K562 (cell line): ENCODE data around the gene ADSS2. TPM values are rescaled to one million over a fixed set of nuclear protein-coding genes. Genes with fewer than 3 reads are reported as not detected.

Experiments used
- ATF1 ChIP-seq, 2 experiments: fragments of 450-650 bp in 1 of 2; IDR thresholded peaks; 2 replicates each; pipeline ENCODE4 v1.6.1; 2016; ENCODE audit warnings: missing compliant biosample characterization in 1 of 2, missing genetic modification characterization in 1 of 2
- ATF7 ChIP-seq: fragments of 450-650 bp; IDR thresholded peaks from 2 replicates; pipeline ENCODE4 v1.7.1; 2014; ENCODE audit warnings: mild to moderate bottlenecking, moderate library complexity
- BRD9 ChIP-seq: fragments of 450-650 bp; IDR thresholded peaks from 2 replicates; pipeline ENCODE4 v1.6.1; 2018; ENCODE audit warnings: low read depth; ENCODE audit not compliant: partially characterized antibody
- CLOCK ChIP-seq: fragments of 250-450 bp; sonication (Bioruptor Pico); IDR thresholded peaks from 2 replicates; pipeline ENCODE4 v1.4.0; 2020; ENCODE audit warnings: mild to moderate bottlenecking, moderate library complexity, borderline replicate concordance
- E4F1 ChIP-seq: fragments of 250-450 bp; sonication (Bioruptor Pico); IDR thresholded peaks from 2 replicates; pipeline ENCODE4 v1.5.0; 2021; ENCODE audit warnings: mild to moderate bottlenecking, borderline replicate concordance
- FOSL1 ChIP-seq: fragments of 200-800 bp; sonication (Bioruptor generic); conservative IDR thresholded peaks from 2 replicates; pipeline ENCODE4 v1.6.1; 2016; ENCODE audit warnings: missing genetic modification characterization, missing compliant biosample characterization
- FOXA3 ChIP-seq, 2 experiments: fragments of 450-650 bp in 1 of 2; sonication (generic) in 1 of 2; formaldehyde crosslinking; IDR thresholded peaks in 1 of 2; conservative IDR thresholded peaks in 1 of 2; 2 replicates each; pipeline versions ENCODE4 v1.4.0 to v1.8.0; 2020 to 2022; ENCODE audit warnings: mild to moderate bottlenecking in 2 of 2, missing genetic modification reagents in 1 of 2
- HDAC1 ChIP-seq, 2 experiments: fragments of 450-650 bp; IDR thresholded peaks; 2 replicates each; pipeline ENCODE4 v1.6.1; 2016 to 2017; ENCODE audit warnings: inconsistent platforms in 1 of 2, mild to moderate bottlenecking in 1 of 2, moderate library complexity in 1 of 2
- HDAC3 ChIP-seq: fragments of 450-650 bp; IDR thresholded peaks from 2 replicates; pipeline ENCODE4 v1.6.1; 2018; ENCODE audit warnings: borderline replicate concordance, mild to moderate bottlenecking, moderate library complexity; ENCODE audit not compliant: partially characterized antibody
- HDAC8 ChIP-seq: fragments of 450-650 bp; IDR thresholded peaks from 2 replicates; pipeline ENCODE4 v1.6.1; 2016; ENCODE audit warnings: mild to moderate bottlenecking, missing genetic modification characterization, moderate library complexity, missing compliant biosample characterization
- HNRNPL ChIP-seq: fragments of 200-400 bp; formaldehyde crosslinking; IDR thresholded peaks from 2 replicates; pipeline ENCODE4 v1.6.1; 2017; ENCODE audit warnings: low read depth, mild to moderate bottlenecking, low read length
- MEIS2 ChIP-seq: fragments of 450-650 bp; IDR thresholded peaks from 2 replicates; pipeline ENCODE4 v1.6.1; 2014; ENCODE audit warnings: mild to moderate bottlenecking; ENCODE audit not compliant: partially characterized antibody
- NCOA1 ChIP-seq: fragments of 450-650 bp; IDR thresholded peaks from 2 replicates; pipeline ENCODE4 v1.6.1; 2016; ENCODE audit warnings: low read depth
- POLR2A ChIP-seq: fragments of 450-650 bp; conservative IDR thresholded peaks from 2 replicates; pipeline ENCODE4 v1.6.1; 2016
- POU5F1 ChIP-seq: fragments of 150-350 bp; IDR thresholded peaks from 2 replicates; pipeline ENCODE4 v1.6.1; 2014; ENCODE audit warnings: borderline replicate concordance, low read length, low read depth, mild to moderate bottlenecking; ENCODE audit not compliant: partially characterized antibody
- RAD21 ChIP-seq, 2 experiments: fragments of 250-450 bp in 1 of 2; fragments of 450-650 bp in 1 of 2; sonication (Bioruptor Pico) in 1 of 2; formaldehyde crosslinking in 1 of 2; IDR thresholded peaks in 1 of 2; conservative IDR thresholded peaks in 1 of 2; 2 replicates each; pipeline versions ENCODE4 v1.4.0 to v1.8.0; 2020 to 2022; ENCODE audit warnings: mild to moderate bottlenecking in 2 of 2, moderate library complexity in 1 of 2
- SMARCE1 ChIP-seq: fragments of 450-650 bp; IDR thresholded peaks from 2 replicates; pipeline ENCODE4 v1.7.1; 2016; ENCODE audit warnings: mild to moderate bottlenecking
- ZBTB9 ChIP-seq: fragments of 450-650 bp; formaldehyde crosslinking; IDR thresholded peaks from 2 replicates; pipeline ENCODE4 v1.4.0; 2020; ENCODE audit warnings: mild to moderate bottlenecking, moderate library complexity
- ZNF263 ChIP-seq: sonication (generic); formaldehyde crosslinking; IDR thresholded peaks from 2 replicates; pipeline ENCODE4 v1.8.0; 2022; ENCODE audit warnings: mild to moderate bottlenecking, missing genetic modification reagents, borderline replicate concordance
- ZNF696 ChIP-seq: fragments of 250-450 bp; sonication (Bioruptor Pico); conservative IDR thresholded peaks from 2 replicates; pipeline ENCODE4 v1.4.0; 2020; ENCODE audit warnings: mild to moderate bottlenecking, moderate library complexity
- ZNF76 ChIP-seq: fragments of 250-450 bp; sonication (Bioruptor Pico); IDR thresholded peaks from 2 replicates; pipeline ENCODE4 v1.4.0; 2020; ENCODE audit warnings: mild to moderate bottlenecking, moderate library complexity, borderline replicate concordance
- ZNF79 ChIP-seq: fragments of 250-450 bp; sonication (Bioruptor Pico); IDR thresholded peaks from 2 replicates; pipeline ENCODE4 v1.4.0; 2020; ENCODE audit warnings: low read depth, mild to moderate bottlenecking, moderate library complexity
- polyA plus RNA-seq, 8 experiments: library from polyadenylated mRNA; depleted of rRNA in 4 of 8; stranded (reverse) in 5 of 8; unstranded in 3 of 8; fragments of >200 nt; fragmentation: Nextera tagmentation in 2 of 8; fragmentation: Illumina TruSeq in 1 of 8; extraction: Ambion mirVana in 2 of 8; extraction: Trizol in 1 of 8; gene quantifications; 2 replicates each; pipeline versions ENCODE4 v1.2.1 to v1.2.3, GENCODE V29; 2011 to 2014; ENCODE audit warnings: inconsistent platforms in 1 of 8, missing spikeins in 1 of 8
- total RNA-seq, 7 experiments: library from RNA; depleted of rRNA in 6 of 7; stranded (reverse); fragments of >200 nt in 6 of 7; fragmentation: Illumina TruSeq in 2 of 7; extraction: Trizol in 2 of 7; gene quantifications; 2 replicates each; pipeline versions ENCODE4 v1.2.1 to v1.2.3, GENCODE V29; 2011 to 2021; ENCODE audit warnings: low replicate concordance in 1 of 7

Gene ADSS2
- total and polyA plus RNA-seq, 9 of the 15 experiments (the other 6 are each of a cell fraction or from before 2014, with no cell fraction given), result 8.8 to 63.8 (median 59.4) TPM

GRCh38 chr1:244370060-244370637 lies 81.6 kb downstream of the ADSS2 start (continued):
- no peak for TF ChIP-seq ZNF263 (CRISPR knock-in tag)
- no peak for TF ChIP-seq E4F1 (CRISPR knock-in tag)
- peak in 1 of 2 experiments; percentile 89; a peak in 2 of 4 replicates for TF ChIP-seq HDAC1 (IDR thresholded peaks at IDR 0.05)
- peak; percentile 80 for TF ChIP-seq MEIS2
- peak; percentile 87 for TF ChIP-seq SMARCE1
- no peak for TF ChIP-seq CLOCK
- TF ChIP-seq POU5F1, result no peak
- TF ChIP-seq HNRNPL, result no peak
- no peak for TF ChIP-seq ZNF696 (CRISPR knock-in tag)
- no peak for TF ChIP-seq POLR2A
- TF ChIP-seq ZNF79 (CRISPR knock-in tag), result 0 out of 2 replicates have a peak, but pooled peaks have one; percentile 13
- peak in 1 of 2 experiments; percentile 28; a peak in 1 of 4 replicates for TF ChIP-seq RAD21 (CRISPR knock-in tag; conservative IDR thresholded peaks at IDR 0.05 in 1 of 2, IDR thresholded peaks at IDR 0.05 in 1 of 2)
- TF ChIP-seq ATF1 (CRISPR knock-in tag; IDR thresholded peaks at IDR 0.05), result no peak
- peak; percentile 28; the same call in 1 of the 2 replicates for TF ChIP-seq ATF1 (tag; IDR thresholded peaks at IDR 0.05)
- TF ChIP-seq ZNF76 (CRISPR knock-in tag), result 0 out of 2 replicates have a peak, but pooled peaks have one; percentile 42
- peak in 1 of 2 experiments; percentile 66; a peak in 2 of 4 replicates for TF ChIP-seq FOXA3 (CRISPR knock-in tag; conservative IDR thresholded peaks at IDR 0.05 in 1 of 2, IDR thresholded peaks at IDR 0.05 in 1 of 2)
- TF ChIP-seq ZBTB9, result peak; percentile 89
- TF ChIP-seq BRD9, result peak; percentile 42
- peak; percentile 49 for TF ChIP-seq HDAC3
- peak; percentile 55; the same call in 1 of the 2 replicates for TF ChIP-seq ATF7
- peak; percentile 60; the same call in 1 of the 2 replicates for TF ChIP-seq NCOA1
- TF ChIP-seq FOSL1 (tag), result peak; percentile 56; the same call in 1 of the 2 replicates
- no peak for TF ChIP-seq HDAC8 (tag)
